H1 (cell line): ENCODE data around the gene ST7L. TPM values are rescaled to one million over a fixed set of nuclear protein-coding genes. Genes with fewer than 3 reads are reported as not detected.

Experiments
- CTCF ChIA-PET: fragments of 300-600 bp; sonication (Branson Sonifier 250); formaldehyde crosslinking; loops from one replicate; lab custom pipeline; 2021; ENCODE audit not compliant: partially characterized antibody; lab: Charles Lee
- POLR2A ChIA-PET: fragments of 300-600 bp; sonication (Branson Sonifier 250); formaldehyde crosslinking; loops from one replicate; lab custom pipeline; 2021; ENCODE audit warnings: inconsistent platforms; ENCODE audit not compliant: partially characterized antibody; lab: Charles Lee
- DNase-seq, 2 experiments: peaks; one replicate each; pipeline versions ENCODE4 v3.0.0 to v3.0.0-alpha.2; 2010 to 2022; ENCODE audit warnings: low spot score in 2 of 2, low read depth in 1 of 2, mixed read lengths in 1 of 2
- FAIRE-seq: peaks from 2 replicates; lab custom pipeline; 2011; peaks lifted over from hg19 to GRCh38; lab: Jason Lieb, UNC
- H2AFZ ChIP-seq: 2 replicates; pipeline ENCODE4 v1.8.1; 2012; ENCODE audit warnings: low read length, inconsistent platforms
- H2AK5ac ChIP-seq: 2 replicates; pipeline ENCODE4 v1.6.1; 2013; ENCODE audit warnings: low read depth, low read length
- H2BK120ac ChIP-seq: replicated peaks from 2 replicates; pipeline ENCODE3; 2013; ENCODE audit warnings: low read depth, low read length, inconsistent platforms
- H2BK12ac ChIP-seq: 2 replicates; pipeline ENCODE4 v1.6.1; 2013; ENCODE audit warnings: low read depth, low read length
- H2BK15ac ChIP-seq: 2 replicates; pipeline ENCODE4 v1.6.1; 2013; ENCODE audit warnings: low read length
- H2BK20ac ChIP-seq: 2 replicates; pipeline ENCODE4 v1.6.1; 2013; ENCODE audit warnings: low read length
- H2BK5ac ChIP-seq: 2 replicates; pipeline ENCODE4 v1.6.1; 2013; ENCODE audit warnings: low read depth, low read length
- H3K14ac ChIP-seq: 2 replicates; pipeline ENCODE4 v1.6.1; 2013; ENCODE audit warnings: inconsistent platforms; ENCODE audit not compliant: insufficient read length
- H3K18ac ChIP-seq: 2 replicates; pipeline ENCODE4 v1.6.1; 2013; ENCODE audit warnings: low read length; ENCODE audit errors: extremely low read depth
- H3K23ac ChIP-seq: 2 replicates; pipeline ENCODE4 v1.6.1; 2013; ENCODE audit warnings: inconsistent platforms; ENCODE audit not compliant: insufficient read length
- H3K23me2 ChIP-seq: 2 replicates; pipeline ENCODE4 v1.6.1; 2013; ENCODE audit warnings: low read depth, low read length
- H3K27ac ChIP-seq: 2 replicates; pipeline ENCODE4 v1.6.1; 2011; ENCODE audit warnings: low read depth, low read length, inconsistent platforms
- H3K27me3 ChIP-seq, 4 experiments: replicated peaks in 1 of 4; 1 replicate in 1 of 4; 2 replicates in 3 of 4; pipeline versions ENCODE4 v1.6.1 to v1.8.1; 2011 to 2013; ENCODE audit warnings: low read length in 3 of 4, mild to moderate bottlenecking in 3 of 4, inconsistent platforms in 2 of 4, mixed read lengths in 2 of 4, moderate library complexity in 1 of 4; ENCODE audit not compliant: control insufficient read depth in 3 of 4, insufficient read depth in 3 of 4; ENCODE audit errors: extremely low read depth in 1 of 4
- H3K36me3 ChIP-seq, 4 experiments: 2 replicates each; pipeline versions ENCODE4 v1.6.1 to v1.8.1; 2011 to 2013; ENCODE audit warnings: mild to moderate bottlenecking in 4 of 4, low read length in 3 of 4, moderate library complexity in 2 of 4, control low read depth in 1 of 4, inconsistent platforms in 1 of 4; ENCODE audit not compliant: insufficient read depth in 4 of 4, control insufficient read depth in 2 of 4
- H3K4ac ChIP-seq: replicated peaks from 2 replicates; pipeline ENCODE3; 2013; ENCODE audit warnings: low read length, low read depth, mixed read lengths, inconsistent platforms; ENCODE audit not compliant: insufficient read length
- H3K4me1 ChIP-seq, 4 experiments: replicated peaks in 1 of 4; 1 replicate in 1 of 4; 2 replicates in 3 of 4; pipeline versions ENCODE4 v1.6.1 to v1.8.1; 2011 to 2013; ENCODE audit warnings: low read length in 3 of 4, inconsistent platforms in 2 of 4, mixed read lengths in 1 of 4; ENCODE audit not compliant: insufficient read depth in 4 of 4, control insufficient read depth in 3 of 4
- H3K4me2 ChIP-seq, 2 experiments: 2 replicates each; pipeline versions ENCODE4 v1.6.1 to v1.8.1; 2011 to 2013; ENCODE audit warnings: low read depth in 2 of 2, low read length in 2 of 2, control low read depth in 1 of 2, inconsistent platforms in 1 of 2, mild to moderate bottlenecking in 1 of 2; ENCODE audit not compliant: insufficient read depth in 1 of 2
- H3K4me3 ChIP-seq, 4 experiments: fragments of 200-600, 300-600 bp in 1 of 4; sonication (generic), shearing (Covaris generic), sonication (Bioruptor Twin) in 1 of 4; 2 replicates each; pipeline versions ENCODE4 v1.5.1 to v1.8.1; 2011 to 2016; ENCODE audit warnings: low read length in 4 of 4, low read depth in 3 of 4, control low read depth in 2 of 4, inconsistent platforms in 2 of 4, mild to moderate bottlenecking in 2 of 4, mixed read lengths in 1 of 4, moderate library complexity in 1 of 4; ENCODE audit not compliant: insufficient read depth in 2 of 4; ENCODE audit errors: extremely low read depth in 1 of 4
- H3K56ac ChIP-seq: replicated peaks from 2 replicates; pipeline ENCODE3; 2013; ENCODE audit warnings: low read depth, mild to moderate bottlenecking, mixed read lengths, low read length, inconsistent platforms; ENCODE audit not compliant: insufficient read length
- H3K79me1 ChIP-seq: 2 replicates; pipeline ENCODE4 v1.6.1; 2013; ENCODE audit warnings: low read depth, low read length, control low read depth
- H3K79me2 ChIP-seq, 2 experiments: 2 replicates each; pipeline versions ENCODE4 v1.6.1 to v1.8.1; 2012 to 2013; ENCODE audit warnings: low read length in 2 of 2, mild to moderate bottlenecking in 2 of 2, inconsistent platforms in 1 of 2; ENCODE audit not compliant: insufficient read depth in 2 of 2, control insufficient read depth in 1 of 2
- H3K9ac ChIP-seq, 4 experiments: replicated peaks in 1 of 4; 1 replicate in 1 of 4; 2 replicates in 3 of 4; pipeline versions ENCODE4 v1.6.1 to v1.8.1; 2011 to 2013; ENCODE audit warnings: low read depth in 3 of 4, low read length in 3 of 4, control low read depth in 2 of 4, mild to moderate bottlenecking in 2 of 4, moderate library complexity in 2 of 4, inconsistent platforms in 1 of 4; ENCODE audit errors: extremely low read depth in 1 of 4
- H3K9me3 ChIP-seq, 2 experiments: 2 replicates each; pipeline versions ENCODE4 v1.6.1 to v1.8.1; 2012 to 2013; ENCODE audit warnings: mild to moderate bottlenecking in 2 of 2, moderate library complexity in 2 of 2, control low read depth in 1 of 2, inconsistent platforms in 1 of 2, low read depth in 1 of 2, low read length in 1 of 2, mixed read lengths in 1 of 2; ENCODE audit not compliant: insufficient read depth in 2 of 2
- H4K20me1 ChIP-seq, 2 experiments: replicated peaks in 1 of 2; 2 replicates each; pipeline versions ENCODE3 to v1.8.1; 2011 to 2013; ENCODE audit warnings: inconsistent platforms in 2 of 2, low read length in 2 of 2, mild to moderate bottlenecking in 1 of 2; ENCODE audit not compliant: insufficient read depth in 2 of 2, control insufficient read depth in 1 of 2
- H4K5ac ChIP-seq: 2 replicates; pipeline ENCODE4 v1.6.1; 2013; ENCODE audit warnings: low read length, low read depth, mixed read lengths, inconsistent platforms; ENCODE audit not compliant: insufficient read length
- H4K8ac ChIP-seq: 2 replicates; pipeline ENCODE4 v1.8.0; 2013; ENCODE audit warnings: mild to moderate bottlenecking, moderate library complexity, low read length, inconsistent platforms; ENCODE audit not compliant: insufficient read depth; ENCODE audit errors: extremely low read depth
- H4K91ac ChIP-seq: replicated peaks from 2 replicates; pipeline ENCODE3; 2013; ENCODE audit warnings: low read length, mixed read lengths, inconsistent platforms; ENCODE audit not compliant: insufficient read length
- CBX8 ChIP-seq: fragments of 300-800, 300-1000 bp; sonication (generic); IDR thresholded peaks from 2 replicates; pipeline ENCODE4 v1.7.1; 2016; ENCODE audit warnings: low read depth, low read length, borderline replicate concordance
- E2F6 ChIP-seq: IDR thresholded peaks from 2 replicates; pipeline ENCODE4 v1.6.1; 2012; ENCODE audit warnings: inconsistent platforms
- GABPA ChIP-seq: IDR thresholded peaks from 2 replicates; pipeline ENCODE4 v1.6.1; 2011; ENCODE audit warnings: mild to moderate bottlenecking, low read length, moderate library complexity, borderline replicate concordance; ENCODE audit not compliant: insufficient read depth
- RBBP5 ChIP-seq: IDR thresholded peaks from 2 replicates; pipeline ENCODE4 v1.7.1; 2012; ENCODE audit warnings: low read depth, mild to moderate bottlenecking, inconsistent platforms, low read length, moderate library complexity, borderline replicate concordance
- SIRT6 ChIP-seq: IDR thresholded peaks from one replicate; pipeline ENCODE4 v1.7.1; 2012; ENCODE audit warnings: low read length, inconsistent platforms
- SRF ChIP-seq: IDR thresholded peaks from 2 replicates; pipeline ENCODE4 v1.6.1; 2011; ENCODE audit warnings: mild to moderate bottlenecking, low read depth, low read length, moderate library complexity
- YY1 ChIP-seq: IDR thresholded peaks from 2 replicates; pipeline ENCODE4 v1.6.1; 2011; ENCODE audit warnings: low read depth, mild to moderate bottlenecking, low read length
- polyA plus RNA-seq, 7 experiments: library from polyadenylated mRNA; depleted of rRNA in 3 of 7; stranded (reverse) in 5 of 7; unstranded in 2 of 7; fragments of >200 nt in 5 of 7; fragments of 200-250 nt in 2 of 7; gene quantifications; 1 replicate in 5 of 7; 2 replicates in 1 of 7; 4 replicates in 1 of 7; pipeline versions ENCODE4 v1.2.1 to v1.2.3, GENCODE V29; 2011 to 2013; ENCODE audit warnings: missing spikeins in 2 of 7, mixed read lengths in 2 of 7
- total RNA-seq: library from RNA; stranded (reverse); fragmentation: NEBNext Ultra II Directional; extraction: Animal tissue kit (Norgen Biotek cat#: 25700); gene quantifications from 2 replicates; pipeline ENCODE4 v1.2.1, GENCODE V29; 2021

The ST7L gene
- total and polyA plus RNA-seq, 2 of the 8 experiments (the other 6 are each of a cell fraction or from before 2014, with no cell fraction given): 9.6 to 16.2 TPM

GRCh38 chr1:112563341-112563740, 55.6 kb downstream of the ST7L start:
- Histone ChIP-seq H3K36me3 (no peaks in the 10 kb centered on the region; a peak in 1 of 8 replicates), H3K79me1 (no peaks in the 10 kb centered on the region), H3K9me3 (no peaks in the 10 kb centered on the region), H3K23ac (no peak overlapping the region), H3K27me3 (no peaks in the 10 kb centered on the region), H4K5ac (no peak overlapping the region), H3K18ac (no peak overlapping the region), H4K91ac (no peak overlapping the region), H2AFZ (no peak overlapping the region), H2BK15ac (no peak overlapping the region), H3K23me2 (no peaks in the 10 kb centered on the region), H3K56ac (no peak overlapping the region), H2BK120ac (no peak overlapping the region), H3K4me1 (no peaks in the 10 kb centered on the region), H4K20me1 (no peaks in the 10 kb centered on the region), H3K4ac (no peak overlapping the region), H3K9ac (no peak overlapping the region), H3K79me2 (no peaks in the 10 kb centered on the region), H4K8ac (no peak overlapping the region), H2BK5ac (no peak overlapping the region), H3K4me3 (no peak overlapping the region), H2BK12ac (no peak overlapping the region), H3K4me2 (no peak overlapping the region), H3K27ac (no peak overlapping the region), H2AK5ac (no peak overlapping the region), H3K14ac (no peak overlapping the region), H2BK20ac (no peak overlapping the region)
- ChIA-PET CTCF (no interaction called here), POLR2A (no interaction called here)
- DNase-seq (no peak), FAIRE-seq (no peak)
- TF ChIP-seq E2F6 (no peak), GABPA (no peak), YY1 (no peak), RBBP5 (no peak), SIRT6 (no peak), SRF (no peak), CBX8 (no peak)
